Measurements from ENCODE around the gene PIGN. TPM values are rescaled to one million over a fixed set of nuclear protein-coding genes. Genes with fewer than 3 reads are reported as not detected.

The PIGN gene
- total RNA-seq, 4 donors from 2014 or later = 10.5 to 32.4 (median 17.3) TPM

GRCh38 chr18:62109676-62110075 lies 77.2 kb downstream of the PIGN start:
- 89% methylated on average over 1 of the region's 1 CpG; no CpG with 5 or more reads in 1 of the 2 donors for WGBS, 2 donors (ENCODE audit: low coverage in 1 of 2)
- H3K4me3 ChIP-seq = no peak overlapping the region

GRCh38 chr18:62107881-62108280 lies 79.0 kb downstream of the PIGN start:
- TF ChIP-seq EP300 (IDR thresholded peaks at IDR 0.05) (no peak), POLR2AphosphoS5 (IDR thresholded peaks at IDR 0.05) (no peak), CTCF (IDR thresholded peaks at IDR 0.05) (no peak), POLR2A (IDR thresholded peaks at IDR 0.05) (no peak)
- 92 to 100% methylated on average over 1 of the region's 1 CpG for WGBS, 2 donors (ENCODE audit: low coverage in 1 of 2)
- no peak for ATAC-seq
- H3K36me3 ChIP-seq = peaks cover 0 to 18% of the 10 kb centered on the region in 2 donors
- H3K9me3 ChIP-seq = no peaks in the 10 kb centered on the region
- H3K4me3 ChIP-seq = no peak overlapping the region
- no peaks in the 10 kb centered on the region for H3K27me3 ChIP-seq
- no peak overlapping the region for H3K27ac ChIP-seq
- H3K4me1 ChIP-seq = no peaks in the 10 kb centered on the region

More at GRCh38 chr18:62109676-62110075, 77.2 kb downstream of the PIGN start:
- Histone ChIP-seq H3K4me1 (no peaks in the 10 kb centered on the region), H3K27ac (no peak overlapping the region), H3K27me3 (no peaks in the 10 kb centered on the region), H3K9me3 (no peaks in the 10 kb centered on the region), H3K36me3 (peaks cover 0 to 20% of the 10 kb centered on the region in 2 donors)
- ATAC-seq = no peak
- no peak for TF ChIP-seq POLR2AphosphoS5 (IDR thresholded peaks at IDR 0.05)
- TF ChIP-seq POLR2A (IDR thresholded peaks at IDR 0.05) = no peak
- no peak for TF ChIP-seq EP300 (IDR thresholded peaks at IDR 0.05)
- no peak for TF ChIP-seq CTCF (IDR thresholded peaks at IDR 0.05)

- no peak overlapping the region for H3K4me3 ChIP-seq
- no peaks in the 10 kb centered on the region for H3K9me3 ChIP-seq
- H3K27me3 ChIP-seq = no peaks in the 10 kb centered on the region
- H3K36me3 ChIP-seq = peaks cover 0 to 30% of the 10 kb centered on the region in 2 donors
- TF ChIP-seq POLR2A (IDR thresholded peaks at IDR 0.05) (no peak), CTCF (IDR thresholded peaks at IDR 0.05) (no peak)
- no peak overlapping the region for H3K27ac ChIP-seq
- no peaks in the 10 kb centered on the region for H3K4me1 ChIP-seq
- WGBS, 2 donors (ENCODE audit: low coverage in 1 of 2) = 67 to 73% methylated on average over 2 of the region's 2 CpGs
- no peak for ATAC-seq
Observed at GRCh38 chr18:62106271-62106670, 80.6 kb downstream of the PIGN start.

- TF ChIP-seq EP300 (IDR thresholded peaks at IDR 0.05) (no peak), CTCF (IDR thresholded peaks at IDR 0.05) (no peak), POLR2A (IDR thresholded peaks at IDR 0.05) (no peak)
- Histone ChIP-seq H3K36me3 (peaks cover 0 to 39% of the 10 kb centered on the region in 2 donors), H3K4me1 (no peaks in the 10 kb centered on the region), H3K4me3 (no peak overlapping the region), H3K27ac (no peak overlapping the region), H3K9me3 (no peaks in the 10 kb centered on the region), H3K27me3 (no peaks in the 10 kb centered on the region)
- 32 to 41% methylated on average over 3 of the region's 3 CpGs for WGBS, 2 donors (ENCODE audit: low coverage in 1 of 2)
- ATAC-seq = no peak
Observed at GRCh38 chr18:62105376-62105775, 81.5 kb downstream of the PIGN start.

GRCh38 chr18:62102221-62102620 lies 84.6 kb downstream of the PIGN start:
- Histone ChIP-seq H3K4me3 (no peak overlapping the region), H3K36me3 (peaks cover 0 to 66% of the 10 kb centered on the region in 2 donors), H3K27me3 (no peaks in the 10 kb centered on the region), H3K27ac (no peak overlapping the region), H3K4me1 (no peaks in the 10 kb centered on the region), H3K9me3 (peaks cover 0 to 9% (median 0%) of the 10 kb centered on the region in 3 donors)
- ATAC-seq = no peak
- WGBS, 2 donors (ENCODE audit: low coverage in 1 of 2) = 100% methylated on average over 1 of the region's 1 CpG
- TF ChIP-seq POLR2AphosphoS5 (IDR thresholded peaks at IDR 0.05) (no peak), EP300 (IDR thresholded peaks at IDR 0.05) (no peak), CTCF (IDR thresholded peaks at IDR 0.05) (no peak), POLR2A (IDR thresholded peaks at IDR 0.05) (no peak)
